GM12878 (cell line): Measurements from ENCODE around the gene PRKAG2. TPM values are rescaled to one million over a fixed set of nuclear protein-coding genes. Genes with fewer than 3 reads are reported as not detected.

ENCODE experiments used
- BHLHE40 ChIP-seq, 2 experiments: fragments of 450-650 bp in 1 of 2; IDR thresholded peaks; 2 replicates each; pipeline ENCODE4 v1.6.1; 2011 to 2017; ENCODE audit warnings: low read depth in 2 of 2, borderline replicate concordance in 1 of 2, improper control_type of control experiment in 1 of 2, low read length in 1 of 2, mild to moderate bottlenecking in 1 of 2
- FOS ChIP-seq: IDR thresholded peaks from 3 replicates; pipeline ENCODE4 v1.6.1; 2011; ENCODE audit warnings: borderline replicate concordance; ENCODE audit not compliant: insufficient read length; ENCODE audit errors: extremely low read depth
- JUND ChIP-seq: IDR thresholded peaks from 2 replicates; pipeline ENCODE4 v1.6.1; 2012; ENCODE audit warnings: low read depth, mild to moderate bottlenecking, low read length, improper control_type of control experiment, moderate library complexity
- NFYB ChIP-seq: IDR thresholded peaks from 2 replicates; pipeline ENCODE4 v1.6.1; 2011; ENCODE audit warnings: low read depth, mild to moderate bottlenecking, low read length, improper control_type of control experiment, moderate library complexity; ENCODE audit not compliant: insufficient read depth
- POU2F2 ChIP-seq: IDR thresholded peaks from 3 replicates; pipeline ENCODE4 v1.6.1; 2011; ENCODE audit warnings: low read depth, mild to moderate bottlenecking, low read length, borderline replicate concordance
- RAD21 ChIP-seq: IDR thresholded peaks from 2 replicates; pipeline ENCODE4 v1.6.1; 2011; ENCODE audit warnings: mild to moderate bottlenecking, low read depth, low read length, moderate library complexity; ENCODE audit not compliant: insufficient read depth
- RAD51 ChIP-seq: fragments of 450-650 bp; IDR thresholded peaks from 2 replicates; pipeline ENCODE4 v1.6.1; 2016; ENCODE audit warnings: moderate library complexity, mild to moderate bottlenecking, inconsistent platforms
- RELA ChIP-seq: fragments of 450-650 bp; IDR thresholded peaks from 2 replicates; pipeline ENCODE4 v1.8.0; 2014; ENCODE audit warnings: borderline replicate concordance; ENCODE audit not compliant: partially characterized antibody
- SMAD1 ChIP-seq: fragments of 450-650 bp; IDR thresholded peaks from 2 replicates; pipeline ENCODE4 v1.6.1; 2018; ENCODE audit warnings: mild to moderate bottlenecking, low read depth; ENCODE audit not compliant: partially characterized antibody
- SMC3 ChIP-seq: IDR thresholded peaks from 2 replicates; pipeline ENCODE4 v1.6.1; 2011; ENCODE audit warnings: low read length, improper control_type of control experiment, borderline replicate concordance
- TBL1XR1 ChIP-seq: IDR thresholded peaks from 2 replicates; pipeline ENCODE4 v1.6.1; 2012; ENCODE audit warnings: low read depth, low read length, improper control_type of control experiment
- polyA plus RNA-seq, 11 experiments: library from polyadenylated mRNA; depleted of rRNA in 4 of 11; unstranded in 6 of 11; stranded (reverse) in 5 of 11; fragments of >200 nt; fragmentation: Nextera tagmentation in 4 of 11; fragmentation: Illumina TruSeq in 1 of 11; extraction: Ambion mirVana in 4 of 11; extraction: Trizol in 1 of 11; gene quantifications; 1 replicate in 1 of 11; 2 replicates in 10 of 11; pipeline versions ENCODE4 v1.2.1 to v1.2.3, GENCODE V29; 2011 to 2016; ENCODE audit warnings: inconsistent platforms in 2 of 11, missing spikeins in 2 of 11, low read depth in 1 of 11
- total RNA-seq, 4 experiments: library from RNA; depleted of rRNA in 3 of 4; stranded (reverse); fragments of >200 nt in 3 of 4; fragmentation: Illumina TruSeq in 1 of 4; extraction: Trizol in 1 of 4; gene quantifications; 2 replicates each; pipeline versions ENCODE4 v1.2.1 to v1.2.3, GENCODE V29; 2013 to 2021
- TF ChIP-seq, protein P1 (sequence below): fragments of 450-650 bp; formaldehyde crosslinking; IDR thresholded peaks from 2 replicates; pipeline ENCODE4 v1.4.0; 2020; ENCODE audit warnings: mild to moderate bottlenecking, moderate library complexity

Gene PRKAG2
- total and polyA plus RNA-seq, 10 of the 15 experiments (the other 5 are each of a cell fraction or from before 2014, with no cell fraction given): 3.4 to 8.9 (median 6.8) TPM

DNA sequence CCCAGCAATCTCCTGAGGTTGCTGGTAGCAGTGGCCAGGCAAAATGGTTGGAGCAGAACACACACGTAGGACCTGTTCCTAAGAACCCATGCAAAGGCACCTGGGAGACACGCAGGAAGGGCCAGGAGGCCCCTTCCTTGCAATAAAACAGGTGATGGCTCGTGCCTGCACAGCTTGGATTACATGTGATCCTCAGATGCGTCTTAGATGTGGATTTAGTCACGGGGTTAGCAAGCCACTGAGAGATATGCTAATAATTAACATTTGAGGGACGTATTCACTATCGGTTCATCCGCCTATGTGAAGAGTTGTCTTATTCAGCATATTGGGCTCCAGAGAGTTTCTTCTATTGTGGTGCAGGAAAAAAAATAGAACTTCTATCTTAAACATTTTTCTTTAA is 352.6 kb downstream of the PRKAG2 start (continued):
- no peak for TF ChIP-seq TBL1XR1
- TF ChIP-seq NFYB: no peak
- no peak for TF ChIP-seq POU2F2
- TF ChIP-seq SMC3: no peak
- TF ChIP-seq SMAD1: no peak
- TF ChIP-seq RELA: no peak
- no peak for TF ChIP-seq RAD51
- no peak for TF ChIP-seq RAD21
- TF ChIP-seq, protein P1, sequence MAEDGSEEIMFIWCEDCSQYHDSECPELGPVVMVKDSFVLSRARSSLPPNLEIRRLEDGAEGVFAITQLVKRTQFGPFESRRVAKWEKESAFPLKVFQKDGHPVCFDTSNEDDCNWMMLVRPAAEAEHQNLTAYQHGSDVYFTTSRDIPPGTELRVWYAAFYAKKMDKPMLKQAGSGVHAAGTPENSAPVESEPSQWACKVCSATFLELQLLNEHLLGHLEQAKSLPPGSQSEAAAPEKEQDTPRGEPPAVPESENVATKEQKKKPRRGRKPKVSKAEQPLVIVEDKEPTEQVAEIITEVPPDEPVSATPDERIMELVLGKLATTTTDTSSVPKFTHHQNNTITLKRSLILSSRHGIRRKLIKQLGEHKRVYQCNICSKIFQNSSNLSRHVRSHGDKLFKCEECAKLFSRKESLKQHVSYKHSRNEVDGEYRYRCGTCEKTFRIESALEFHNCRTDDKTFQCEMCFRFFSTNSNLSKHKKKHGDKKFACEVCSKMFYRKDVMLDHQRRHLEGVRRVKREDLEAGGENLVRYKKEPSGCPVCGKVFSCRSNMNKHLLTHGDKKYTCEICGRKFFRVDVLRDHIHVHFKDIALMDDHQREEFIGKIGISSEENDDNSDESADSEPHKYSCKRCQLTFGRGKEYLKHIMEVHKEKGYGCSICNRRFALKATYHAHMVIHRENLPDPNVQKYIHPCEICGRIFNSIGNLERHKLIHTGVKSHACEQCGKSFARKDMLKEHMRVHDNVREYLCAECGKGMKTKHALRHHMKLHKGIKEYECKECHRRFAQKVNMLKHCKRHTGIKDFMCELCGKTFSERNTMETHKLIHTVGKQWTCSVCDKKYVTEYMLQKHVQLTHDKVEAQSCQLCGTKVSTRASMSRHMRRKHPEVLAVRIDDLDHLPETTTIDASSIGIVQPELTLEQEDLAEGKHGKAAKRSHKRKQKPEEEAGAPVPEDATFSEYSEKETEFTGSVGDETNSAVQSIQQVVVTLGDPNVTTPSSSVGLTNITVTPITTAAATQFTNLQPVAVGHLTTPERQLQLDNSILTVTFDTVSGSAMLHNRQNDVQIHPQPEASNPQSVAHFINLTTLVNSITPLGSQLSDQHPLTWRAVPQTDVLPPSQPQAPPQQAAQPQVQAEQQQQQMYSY (CRISPR knock-in tag): no peak
- no peak for TF ChIP-seq JUND
- TF ChIP-seq BHLHE40 (IDR thresholded peaks at IDR 0.05; ENCODE audit: borderline replicate concordance in 1 of 2, low read depth in 2 of 2, low read length in 1 of 2): no peak
- TF ChIP-seq FOS: no peak
